GM18909 (cell line): ENCODE results near the gene HDAC4.

ENCODE experiments used
- ATAC-seq: cut with Tn5 transposase; IDR thresholded peaks from one replicate; pipeline ENCODE4 v1.9.1; 2021; ENCODE audit warnings: mild to moderate bottlenecking; ENCODE audit not compliant: unreplicated experiment, poor library complexity

Gene HDAC4

GRCh38 chr2:239355139-239355538 is 45.7 kb downstream of the HDAC4 start:
- ATAC-seq, result no peak

- no peak for ATAC-seq
Observed at GRCh38 chr2:239354791-239355136, 46.1 kb downstream of the HDAC4 start.

GRCh38 chr2:239354132-239354790 is 46.6 kb downstream of the HDAC4 start:
- ATAC-seq, result no peak

GRCh38 chr2:239353692-239354091 is 47.1 kb downstream of the HDAC4 start:
- ATAC-seq, result no peak

- no peak for ATAC-seq
Observed at GRCh38 chr2:239351687-239352086, 49.1 kb downstream of the HDAC4 start.

- no peak for ATAC-seq
Observed at GRCh38 chr2:239349453-239350135, 51.2 kb downstream of the HDAC4 start.

- no peak for ATAC-seq
Observed at GRCh38 chr2:239348563-239349452, 52.0 kb downstream of the HDAC4 start.

GRCh38 chr2:239346676-239347075 is 54.1 kb downstream of the HDAC4 start:
- no peak for ATAC-seq

- ATAC-seq, result no peak
Observed at GRCh38 chr2:239345251-239345650, 55.6 kb downstream of the HDAC4 start.

- no peak for ATAC-seq
Observed at GRCh38 chr2:239344857-239345216, 56.0 kb downstream of the HDAC4 start.

GRCh38 chr2:239343946-239344856 is 56.6 kb downstream of the HDAC4 start:
- ATAC-seq, result no peak

GRCh38 chr2:239343460-239343859 is 57.4 kb downstream of the HDAC4 start:
- no peak for ATAC-seq

- no peak for ATAC-seq
Observed at GRCh38 chr2:239341840-239342239, 59.0 kb downstream of the HDAC4 start.

GRCh38 chr2:239341146-239341732 is 59.6 kb downstream of the HDAC4 start:
- no peak for ATAC-seq

- ATAC-seq, result peak; percentile 68
Observed at GRCh38 chr2:239339726-239340601, 60.9 kb downstream of the HDAC4 start.

GRCh38 chr2:239339241-239339640 is 61.6 kb downstream of the HDAC4 start:
- ATAC-seq, result no peak

- ATAC-seq, result no peak
Observed at GRCh38 chr2:239337877-239338484, 62.8 kb downstream of the HDAC4 start.

- ATAC-seq, result no peak
Observed at GRCh38 chr2:239337122-239337876, 63.5 kb downstream of the HDAC4 start.
